GM12875 (cell line): ENCODE results near the gene IL1RAPL1.

Source experiments
- H3K4me3 ChIP-seq: one replicate; pipeline ENCODE4 v1.5.1; 2011; ENCODE audit warnings: low read depth, low read length, control low read depth
- CTCF ChIP-seq: IDR thresholded peaks from 2 replicates; pipeline ENCODE4 v1.5.1; 2011; ENCODE audit warnings: low read depth, mild to moderate bottlenecking, control low read depth, inconsistent platforms, low read length, moderate library complexity, borderline replicate concordance; ENCODE audit not compliant: insufficient read depth

The IL1RAPL1 gene

GRCh38 chrX:29187264-29187663 is 600.0 kb downstream of the IL1RAPL1 start:
- no peak overlapping the region for H3K4me3 ChIP-seq

GRCh38 chrX:29196501-29196900 is 609.3 kb downstream of the IL1RAPL1 start:
- TF ChIP-seq CTCF = no peak
- no peak overlapping the region for H3K4me3 ChIP-seq

More at GRCh38 chrX:29187264-29187663, 600.0 kb downstream of the IL1RAPL1 start:
- no peak for TF ChIP-seq CTCF

GRCh38 chrX:29215251-29215650 is 628.0 kb downstream of the IL1RAPL1 start:
- H3K4me3 ChIP-seq = no peak overlapping the region
- TF ChIP-seq CTCF = no peak

GRCh38 chrX:29225670-29226069 is 638.4 kb downstream of the IL1RAPL1 start:
- H3K4me3 ChIP-seq = no peak overlapping the region
- TF ChIP-seq CTCF = no peak

GRCh38 chrX:29229802-29230201 is 642.6 kb downstream of the IL1RAPL1 start:
- no peak overlapping the region for H3K4me3 ChIP-seq
- TF ChIP-seq CTCF = no peak

- no peak overlapping the region for H3K4me3 ChIP-seq
- TF ChIP-seq CTCF = no peak
Measured at GRCh38 chrX:29231800-29232199, 644.6 kb downstream of the IL1RAPL1 start.

- no peak overlapping the region for H3K4me3 ChIP-seq
- no peak for TF ChIP-seq CTCF
Measured at GRCh38 chrX:29233592-29234183, 646.4 kb downstream of the IL1RAPL1 start.
